ENCODE data around the gene NCR2. TPM values are rescaled to one million over a fixed set of nuclear protein-coding genes. Genes with fewer than 3 reads are reported as not detected.

The NCR2 gene
- total RNA-seq, 2 donors from 2014 or later, result not detected

DNA sequence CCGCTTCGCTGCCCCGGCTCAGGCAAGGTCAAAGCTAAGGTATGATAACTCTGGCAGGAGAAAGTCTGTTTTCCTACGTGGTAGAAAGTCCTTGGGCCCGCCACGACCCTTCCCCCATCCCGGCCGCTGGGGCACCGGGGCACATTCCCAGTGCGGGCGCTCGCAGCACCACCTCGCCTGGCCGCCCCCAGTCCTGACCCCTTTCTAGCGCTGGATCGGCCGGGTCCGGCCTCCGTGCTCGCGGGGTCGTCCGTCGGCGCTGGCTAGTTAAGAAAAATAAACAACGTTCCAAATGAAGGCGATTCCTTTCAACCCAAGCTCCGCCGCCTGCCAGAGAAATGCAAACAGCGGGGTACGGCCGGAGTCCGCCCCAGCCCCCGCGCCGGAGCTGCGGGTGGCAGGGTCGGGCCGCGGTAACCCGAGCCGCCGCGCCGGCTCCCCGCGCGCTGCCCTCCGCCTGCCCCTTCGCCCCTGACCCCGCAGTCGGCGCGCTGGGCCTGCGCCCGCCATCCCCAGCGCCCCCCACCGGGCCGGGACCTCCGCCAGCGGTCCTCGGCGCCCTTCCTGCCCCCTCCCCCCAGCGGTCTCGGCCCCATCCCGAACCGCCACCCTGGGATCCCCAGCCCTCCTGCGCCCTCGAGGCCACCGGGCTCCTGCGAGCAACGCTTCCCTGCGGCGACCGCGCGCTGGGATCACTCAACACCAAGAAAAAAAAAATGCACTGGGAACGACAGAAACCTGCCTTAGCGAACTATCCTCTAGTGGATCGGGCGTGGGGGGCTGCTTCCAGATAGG is 37.6 kb downstream of the NCR2 start:
- Histone ChIP-seq H3K27ac (no peak overlapping the region), H3K4me3 (peak overlapping the region in 1 of 2 donors; percentile 21), H3K36me3 (no peaks in the 10 kb centered on the region), H3K9me3 (no peaks in the 10 kb centered on the region), H3K4me1 (peaks cover 0 to 52% of the 10 kb centered on the region in 2 donors), H3K27me3 (peaks cover 4 to 22% of the 10 kb centered on the region in 2 donors)
- TF ChIP-seq, protein P1, sequence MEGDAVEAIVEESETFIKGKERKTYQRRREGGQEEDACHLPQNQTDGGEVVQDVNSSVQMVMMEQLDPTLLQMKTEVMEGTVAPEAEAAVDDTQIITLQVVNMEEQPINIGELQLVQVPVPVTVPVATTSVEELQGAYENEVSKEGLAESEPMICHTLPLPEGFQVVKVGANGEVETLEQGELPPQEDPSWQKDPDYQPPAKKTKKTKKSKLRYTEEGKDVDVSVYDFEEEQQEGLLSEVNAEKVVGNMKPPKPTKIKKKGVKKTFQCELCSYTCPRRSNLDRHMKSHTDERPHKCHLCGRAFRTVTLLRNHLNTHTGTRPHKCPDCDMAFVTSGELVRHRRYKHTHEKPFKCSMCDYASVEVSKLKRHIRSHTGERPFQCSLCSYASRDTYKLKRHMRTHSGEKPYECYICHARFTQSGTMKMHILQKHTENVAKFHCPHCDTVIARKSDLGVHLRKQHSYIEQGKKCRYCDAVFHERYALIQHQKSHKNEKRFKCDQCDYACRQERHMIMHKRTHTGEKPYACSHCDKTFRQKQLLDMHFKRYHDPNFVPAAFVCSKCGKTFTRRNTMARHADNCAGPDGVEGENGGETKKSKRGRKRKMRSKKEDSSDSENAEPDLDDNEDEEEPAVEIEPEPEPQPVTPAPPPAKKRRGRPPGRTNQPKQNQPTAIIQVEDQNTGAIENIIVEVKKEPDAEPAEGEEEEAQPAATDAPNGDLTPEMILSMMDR (IDR thresholded peaks at IDR 0.05), result no peak
- no peak for DNase-seq (ENCODE audit: low spot score)

DNA sequence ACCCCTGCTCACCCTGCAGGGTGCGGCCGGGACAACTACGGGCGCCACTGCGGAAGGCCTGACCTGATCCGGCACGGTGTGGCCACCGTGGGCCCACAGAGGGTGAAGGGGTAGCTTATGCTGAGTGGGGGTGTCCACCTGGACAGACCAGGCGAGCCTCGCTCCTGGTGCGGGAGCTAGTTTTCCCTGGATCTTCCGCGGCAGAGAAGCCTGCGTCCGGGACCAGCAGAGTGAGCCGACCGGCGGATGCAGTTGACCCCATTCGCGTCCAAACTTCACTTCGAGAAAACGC is 38.2 kb downstream of the NCR2 start:
- Histone ChIP-seq H3K36me3 (no peaks in the 10 kb centered on the region), H3K27me3 (peaks cover 4 to 22% of the 10 kb centered on the region in 2 donors), H3K27ac (no peak overlapping the region), H3K4me3 (no peak overlapping the region), H3K9me3 (no peaks in the 10 kb centered on the region), H3K4me1 (peaks cover 0 to 52% of the 10 kb centered on the region in 2 donors)
- DNase-seq (ENCODE audit: low spot score), result no peak
- TF ChIP-seq, protein P1 (IDR thresholded peaks at IDR 0.05), result no peak

DNA sequence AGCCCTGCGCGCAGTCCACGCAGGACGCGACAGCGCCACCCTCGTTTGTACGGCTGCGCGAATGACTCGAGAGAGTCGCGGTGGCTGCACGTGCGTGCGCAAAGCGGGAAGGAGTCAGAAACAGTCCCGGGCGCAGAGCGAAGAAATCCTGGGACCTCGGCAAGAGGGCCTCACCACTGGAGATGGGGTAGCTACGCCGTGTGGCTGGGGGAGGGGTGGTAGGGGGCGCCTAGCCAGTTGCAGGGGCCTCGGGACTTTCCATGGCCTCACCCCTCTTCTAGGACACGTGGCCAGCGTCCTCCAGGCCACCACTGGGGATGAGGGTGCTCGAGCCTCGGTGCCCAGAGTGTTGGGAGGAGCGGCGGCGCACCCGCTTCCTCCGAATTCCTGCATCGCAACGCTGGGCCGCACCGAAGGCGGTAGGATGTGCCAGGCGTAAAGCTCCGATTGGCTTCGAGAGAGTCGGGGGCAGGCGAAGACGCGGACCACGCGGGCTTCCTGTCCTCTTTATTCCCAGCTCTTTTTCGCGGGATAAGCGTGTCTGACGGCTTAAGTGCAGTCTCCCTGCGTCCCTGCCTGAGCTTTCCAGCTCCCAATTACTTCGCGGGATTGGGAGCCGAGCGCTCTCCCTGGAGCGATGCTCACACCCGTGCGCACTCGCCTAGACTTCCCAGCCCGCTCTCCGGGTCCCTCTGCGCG is 38.7 kb downstream of the NCR2 start:
- no peak for DNase-seq (ENCODE audit: low spot score)
- no peaks in the 10 kb centered on the region for H3K9me3 ChIP-seq
- H3K4me1 ChIP-seq, result peaks cover 0 to 50% of the 10 kb centered on the region in 2 donors
- no peaks in the 10 kb centered on the region for H3K36me3 ChIP-seq
- TF ChIP-seq, protein P1 (IDR thresholded peaks at IDR 0.05), result no peak
- peaks cover 4 to 22% of the 10 kb centered on the region in 2 donors for H3K27me3 ChIP-seq
- no peak overlapping the region for H3K27ac ChIP-seq
- no peak overlapping the region for H3K4me3 ChIP-seq

DNA sequence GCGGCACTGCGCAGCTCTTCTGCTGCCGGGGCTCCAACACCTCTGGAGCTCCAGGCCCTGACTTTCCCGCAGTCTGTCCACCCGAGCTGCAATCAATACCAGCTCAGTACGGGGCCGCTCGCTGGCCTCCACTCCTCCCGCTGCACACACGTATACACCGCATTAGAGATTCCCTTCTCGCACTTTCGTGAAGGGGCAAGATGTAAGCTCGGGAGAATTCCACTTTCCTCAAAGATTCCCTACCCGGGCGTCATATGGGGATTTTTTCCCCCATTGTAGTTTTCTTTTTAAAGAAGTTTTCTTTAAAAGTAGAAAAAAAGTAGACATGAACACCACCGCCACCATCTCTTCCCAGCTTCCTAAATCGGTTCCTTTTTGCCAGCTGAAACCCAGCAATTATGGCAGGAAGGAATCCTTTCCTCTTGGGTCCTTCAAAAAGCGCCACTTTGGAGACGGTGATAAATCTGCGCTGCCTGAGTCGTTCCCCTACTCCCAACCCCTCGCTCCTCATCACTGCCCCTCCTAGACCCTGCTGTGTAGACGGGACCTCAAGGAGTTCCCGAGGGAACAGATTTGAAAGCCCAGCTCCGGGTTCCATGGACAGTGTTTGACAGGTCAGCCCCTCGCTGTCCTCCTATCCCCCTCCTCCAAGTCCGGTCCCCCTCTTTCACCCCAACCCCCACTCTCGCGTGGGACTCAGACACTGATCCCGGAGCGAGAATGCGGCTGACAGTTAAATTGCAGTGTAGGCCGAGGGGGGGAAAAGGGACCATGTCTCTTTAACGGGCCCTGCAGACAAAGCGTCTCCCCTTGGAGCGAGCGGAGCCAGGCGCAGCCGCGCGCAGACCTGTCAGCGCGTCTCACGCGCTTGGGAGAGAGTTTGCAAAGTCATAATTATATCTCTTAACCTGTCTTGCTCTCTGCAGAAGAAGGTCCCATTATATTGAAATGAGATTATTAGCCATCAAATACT is 39.5 kb downstream of the NCR2 start:
- TF ChIP-seq, protein P1 (IDR thresholded peaks at IDR 0.05), result no peak
- H3K27ac ChIP-seq, result no peak overlapping the region
- H3K27me3 ChIP-seq, result peaks cover 4 to 22% of the 10 kb centered on the region in 2 donors
- H3K4me3 ChIP-seq, result no peak overlapping the region
- H3K36me3 ChIP-seq, result no peaks in the 10 kb centered on the region
- DNase-seq (ENCODE audit: low spot score), result no peak
- H3K4me1 ChIP-seq, result peaks cover 0 to 46% of the 10 kb centered on the region in 2 donors
- H3K9me3 ChIP-seq, result no peaks in the 10 kb centered on the region

DNA sequence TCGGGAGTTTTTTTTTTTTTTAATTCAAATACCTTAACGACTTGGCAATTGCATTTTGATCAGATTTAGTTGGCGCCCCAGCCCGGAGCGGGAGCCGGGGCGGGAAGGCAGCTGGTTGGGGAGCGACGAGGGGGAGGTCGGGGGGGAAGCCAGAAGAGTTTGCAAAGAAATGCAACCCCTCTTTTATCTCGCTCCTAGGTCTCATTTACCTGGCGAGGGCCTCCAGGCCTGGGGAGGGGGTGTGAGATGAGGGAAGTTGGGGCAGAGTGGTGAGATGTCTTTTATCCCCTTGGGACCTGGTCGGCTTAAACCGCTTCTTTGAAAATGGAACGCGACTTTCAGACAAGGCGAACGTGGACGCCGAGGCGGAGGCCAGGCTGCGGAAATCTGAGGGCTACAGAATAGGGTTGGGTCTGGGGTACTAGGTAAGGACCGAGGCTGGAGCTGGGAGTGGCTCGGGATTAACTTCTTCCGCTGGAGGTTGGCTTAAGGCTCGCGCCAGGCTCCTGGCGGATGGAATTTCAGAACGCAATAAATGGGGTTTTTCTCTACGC is 40.3 kb downstream of the NCR2 start:
- Histone ChIP-seq H3K27ac (no peak overlapping the region), H3K4me1 (peaks cover 0 to 46% of the 10 kb centered on the region in 2 donors), H3K4me3 (no peak overlapping the region), H3K36me3 (no peaks in the 10 kb centered on the region), H3K9me3 (no peaks in the 10 kb centered on the region), H3K27me3 (peaks cover 4 to 22% of the 10 kb centered on the region in 2 donors)
- no peak for DNase-seq (ENCODE audit: low spot score)
- TF ChIP-seq, protein P1 (IDR thresholded peaks at IDR 0.05), result no peak
